EL (cell line): ENCODE measurements around the gene HOMER1.
"Not testable (repeated sequence)": the region's sequence is repeated elsewhere in the genome, so short reads cannot be mapped to it uniquely, and the experiment has no call there.

ENCODE experiments used
- DNase-seq: peaks from one replicate; pipeline ENCODE4 v3.0.0-alpha.2; 2016

HOMER1 gene

GRCh38 chr5:79516331-79516730 lies 2.4 kb upstream of the HOMER1 start:
- not testable (repeated sequence) for DNase-seq

GRCh38 chr5:79514391-79515105 lies 614 bp upstream of the HOMER1 start:
- peak; percentile 88 for DNase-seq

GRCh38 chr5:79513308-79513703 lies 628 bp downstream of the HOMER1 start:
- no peak for DNase-seq

- DNase-seq, result peak; percentile 44
Measured at GRCh38 chr5:79512471-79513307, 1.2 kb downstream of the HOMER1 start.

GRCh38 chr5:79512049-79512448 lies 1.9 kb downstream of the HOMER1 start:
- no peak for DNase-seq

GRCh38 chr5:79510638-79511037 lies 3.3 kb downstream of the HOMER1 start:
- no peak for DNase-seq

GRCh38 chr5:79509244-79509885 lies 4.6 kb downstream of the HOMER1 start:
- no peak for DNase-seq

GRCh38 chr5:79508794-79509193 lies 5.1 kb downstream of the HOMER1 start:
- DNase-seq, result no peak

GRCh38 chr5:79508354-79508753 lies 5.6 kb downstream of the HOMER1 start:
- no peak for DNase-seq

GRCh38 chr5:79507251-79508205 lies 6.4 kb downstream of the HOMER1 start:
- no peak for DNase-seq

GRCh38 chr5:79505138-79505537 lies 8.8 kb downstream of the HOMER1 start:
- no peak for DNase-seq

GRCh38 chr5:79503794-79504495 lies 10.0 kb downstream of the HOMER1 start:
- DNase-seq, result no peak

- no peak for DNase-seq
Measured at GRCh38 chr5:79499640-79500273, 14.2 kb downstream of the HOMER1 start.

- DNase-seq, result no peak
Measured at GRCh38 chr5:79495311-79495710, 18.6 kb downstream of the HOMER1 start.

GRCh38 chr5:79493596-79494345 lies 20.2 kb downstream of the HOMER1 start:
- no peak for DNase-seq

- no peak for DNase-seq
Measured at GRCh38 chr5:79491690-79492317, 22.1 kb downstream of the HOMER1 start.

- DNase-seq, result no peak
Measured at GRCh38 chr5:79490323-79490936, 23.5 kb downstream of the HOMER1 start.

- DNase-seq, result no peak
Measured at GRCh38 chr5:79489773-79490172, 24.2 kb downstream of the HOMER1 start.

- peak; percentile 17 for DNase-seq
Measured at GRCh38 chr5:79488775-79489174, 25.2 kb downstream of the HOMER1 start.

- no peak for DNase-seq
Measured at GRCh38 chr5:79488058-79488457, 25.9 kb downstream of the HOMER1 start.
